ENCODE results near the gene ABR. TPM values are rescaled to one million over a fixed set of nuclear protein-coding genes. Genes with fewer than 3 reads are reported as not detected.

The ABR gene
- total and polyA plus RNA-seq, 4 donors, result 41.8 to 172 (median 120) TPM

GRCh38 chr17:1037238-1037879 lies 142.4 kb downstream of the ABR start:
- H3K4me1 ChIP-seq (ENCODE audit: control insufficient read depth in 1 of 2, insufficient read depth in 2 of 2, low read length in 2 of 2), result no peaks in the 10 kb centered on the region
- intact Hi-C loops (cut with DNase I), result no loop called here
- no peaks in the 10 kb centered on the region for H3K27me3 ChIP-seq (ENCODE audit: control insufficient read depth in 1 of 2, insufficient read depth in 2 of 2, low read length in 1 of 2)
- no peak overlapping the region for H3K27ac ChIP-seq (ENCODE audit: low read depth in 1 of 2, low read length in 2 of 2)
- no peak overlapping the region for H3K4me3 ChIP-seq (ENCODE audit: low read length in 2 of 2)
- H3K36me3 ChIP-seq (ENCODE audit: control insufficient read depth in 1 of 2, insufficient read depth in 2 of 2, low read length in 1 of 2), result no peaks in the 10 kb centered on the region
- no peaks in the 10 kb centered on the region for H3K9me3 ChIP-seq (ENCODE audit: control insufficient read depth, low read length)
- 90 to 91% methylated on average over 19 of the region's 19 CpGs for WGBS, 2 donors
- ATAC-seq (ENCODE audit: low FRiP score), result no peak
- no peak for DNase-seq

DNA sequence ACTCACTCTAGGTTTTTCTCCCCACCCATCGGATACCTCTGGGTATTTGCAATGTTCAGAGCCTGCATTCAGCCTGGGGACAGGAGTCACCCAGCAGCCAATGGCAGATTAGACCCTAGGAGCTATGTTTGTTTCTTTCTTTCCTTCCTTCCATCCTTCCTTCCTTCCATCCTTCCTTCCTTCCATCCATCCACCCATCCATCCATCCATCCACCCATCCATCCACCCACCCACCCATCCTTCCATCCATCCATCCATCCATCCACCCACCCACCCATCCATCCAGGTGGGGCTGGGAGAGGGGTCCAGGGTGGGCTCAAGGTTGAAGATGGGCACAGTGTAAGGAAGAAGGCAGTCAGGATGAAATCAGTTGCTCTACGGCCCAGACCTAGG lies 142.9 kb downstream of the ABR start:
- intact Hi-C loops (cut with DNase I), result no loop called here
- no peaks in the 10 kb centered on the region for H3K4me1 ChIP-seq (ENCODE audit: control insufficient read depth in 1 of 2, insufficient read depth in 2 of 2, low read length in 2 of 2)
- DNase-seq (no peak), ATAC-seq (ENCODE audit: low FRiP score) (no peak)
- no peaks in the 10 kb centered on the region for H3K27me3 ChIP-seq (ENCODE audit: control insufficient read depth in 1 of 2, insufficient read depth in 2 of 2, low read length in 1 of 2)
- WGBS, 2 donors, result 95 to 100% methylated on average over 2 of the region's 2 CpGs
- H3K36me3 ChIP-seq (ENCODE audit: control insufficient read depth in 1 of 2, insufficient read depth in 2 of 2, low read length in 1 of 2), result no peaks in the 10 kb centered on the region
- H3K9me3 ChIP-seq (ENCODE audit: control insufficient read depth, low read length), result no peaks in the 10 kb centered on the region
- no peak overlapping the region for H3K27ac ChIP-seq (ENCODE audit: low read depth in 1 of 2, low read length in 2 of 2)
- H3K4me3 ChIP-seq (ENCODE audit: low read length in 2 of 2), result no peak overlapping the region

DNA sequence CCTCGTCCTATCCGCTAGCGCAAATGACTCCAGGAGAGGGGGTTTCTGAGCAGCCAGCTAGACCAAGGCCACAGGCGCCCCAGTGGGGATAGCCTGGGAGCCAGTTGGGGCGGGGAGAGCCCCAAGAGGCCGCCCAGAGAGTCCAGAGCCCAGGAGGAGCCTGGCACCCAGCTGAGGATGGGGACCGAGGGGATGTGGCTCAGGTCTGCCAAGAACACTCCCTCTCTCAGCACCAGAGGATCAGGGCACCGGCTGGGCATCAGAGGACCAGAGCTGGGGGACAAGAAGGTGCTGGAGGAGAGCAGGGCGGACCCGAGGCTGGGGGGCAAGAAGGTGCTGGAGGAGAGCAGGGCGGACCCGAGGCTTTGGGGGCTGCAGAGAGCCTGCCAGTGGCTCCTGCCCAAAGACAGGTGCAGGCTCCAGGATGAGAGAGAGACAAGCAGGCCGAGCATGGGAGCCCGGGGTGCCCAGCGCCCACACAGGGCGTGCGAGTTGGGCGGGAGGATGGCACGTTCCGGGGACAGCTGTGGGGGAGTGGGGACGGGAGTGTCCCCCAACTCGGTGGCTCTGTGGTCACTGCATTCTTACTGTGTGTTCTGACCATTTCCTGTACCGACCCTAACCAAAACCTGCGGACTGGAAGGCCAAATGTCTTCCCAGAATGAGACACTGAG lies 143.5 kb downstream of the ABR start:
- H3K36me3 ChIP-seq (ENCODE audit: control insufficient read depth in 1 of 2, insufficient read depth in 2 of 2, low read length in 1 of 2), result no peaks in the 10 kb centered on the region
- no peak for ATAC-seq (ENCODE audit: low FRiP score)
- no peaks in the 10 kb centered on the region for H3K27me3 ChIP-seq (ENCODE audit: control insufficient read depth in 1 of 2, insufficient read depth in 2 of 2, low read length in 1 of 2)
- intact Hi-C loops (cut with DNase I), result no loop called here
- WGBS, 2 donors, result 86 to 89% methylated on average over 23 to 24 of the region's 24 CpGs
- no peaks in the 10 kb centered on the region for H3K9me3 ChIP-seq (ENCODE audit: control insufficient read depth, low read length)
- H3K4me3 ChIP-seq (ENCODE audit: low read length in 2 of 2), result no peak overlapping the region
- H3K27ac ChIP-seq (ENCODE audit: low read depth in 1 of 2, low read length in 2 of 2), result no peak overlapping the region
- H3K4me1 ChIP-seq (ENCODE audit: control insufficient read depth in 1 of 2, insufficient read depth in 2 of 2, low read length in 2 of 2), result no peaks in the 10 kb centered on the region
- DNase-seq, result no peak

DNA sequence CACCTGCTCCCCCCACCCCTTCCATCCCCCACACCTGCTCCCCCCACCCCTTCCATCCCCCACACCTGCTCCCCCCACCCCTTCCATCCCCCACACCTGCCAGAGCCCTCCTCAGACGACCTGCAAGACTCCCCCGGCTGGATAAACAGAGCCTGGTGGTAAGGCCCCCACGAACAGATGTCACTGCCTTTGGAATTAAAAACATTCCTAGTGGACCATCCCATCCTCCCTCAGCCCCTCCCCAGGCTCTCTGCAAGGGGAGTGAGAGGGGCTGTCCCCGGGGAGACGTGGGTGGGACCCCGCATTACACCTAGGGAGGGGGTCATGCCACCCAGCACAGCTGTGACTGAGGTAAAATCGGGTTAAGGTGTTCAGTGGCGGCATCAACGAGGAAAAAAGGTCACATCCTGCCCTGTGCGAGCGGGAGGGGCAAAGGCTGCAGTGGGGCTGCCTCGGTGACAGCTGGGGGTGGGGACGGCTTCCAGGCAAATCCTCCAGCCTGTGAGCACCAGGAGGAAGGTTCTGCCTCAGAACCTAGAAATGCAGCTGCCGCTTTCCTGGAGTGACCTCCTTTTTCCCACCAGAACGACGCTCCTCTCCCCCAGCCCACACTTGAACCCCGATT lies 144.1 kb downstream of the ABR start:
- 71 to 72% methylated on average over 17 of the region's 17 CpGs for WGBS, 2 donors
- ATAC-seq (ENCODE audit: low FRiP score) (no peak), DNase-seq (peak in 1 of 2 donors; percentile 43)
- Histone ChIP-seq H3K36me3 (ENCODE audit: control insufficient read depth in 1 of 2, insufficient read depth in 2 of 2, low read length in 1 of 2) (no peaks in the 10 kb centered on the region), H3K27ac (ENCODE audit: low read depth in 1 of 2, low read length in 2 of 2) (no peak overlapping the region), H3K27me3 (ENCODE audit: control insufficient read depth in 1 of 2, insufficient read depth in 2 of 2, low read length in 1 of 2) (no peaks in the 10 kb centered on the region), H3K4me1 (ENCODE audit: control insufficient read depth in 1 of 2, insufficient read depth in 2 of 2, low read length in 2 of 2) (no peaks in the 10 kb centered on the region), H3K4me3 (ENCODE audit: low read length in 2 of 2) (no peak overlapping the region), H3K9me3 (ENCODE audit: control insufficient read depth, low read length) (no peaks in the 10 kb centered on the region)
- intact Hi-C loops (cut with DNase I), result no loop called here

DNA sequence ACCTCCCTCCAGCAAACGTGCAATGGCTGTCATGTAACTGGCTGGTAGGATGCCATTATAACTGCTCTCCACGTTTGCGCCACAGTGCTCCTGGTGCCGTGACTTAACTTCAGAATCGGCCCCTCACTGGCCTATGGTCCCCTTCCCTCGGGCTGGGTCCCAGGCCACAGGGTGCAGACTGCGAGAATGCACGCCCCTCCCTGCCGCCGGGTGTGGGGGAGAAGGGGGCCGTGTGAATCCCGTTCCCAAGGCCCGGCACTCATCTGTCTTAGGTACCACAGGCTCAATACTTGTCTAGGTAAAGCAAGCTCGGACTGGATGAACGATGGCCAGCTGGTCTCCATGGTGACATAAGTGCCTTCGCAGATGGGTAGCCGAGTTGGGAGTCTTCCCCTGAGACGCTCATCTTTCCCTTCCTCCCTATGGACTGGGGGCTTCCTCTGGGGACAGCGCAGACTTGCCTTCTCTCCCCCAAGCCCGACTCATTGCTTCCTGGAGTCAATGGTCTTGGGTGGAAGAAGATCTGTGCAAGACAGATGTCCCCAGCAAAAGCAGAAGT lies 145.1 kb downstream of the ABR start:
- no peak overlapping the region for H3K27ac ChIP-seq (ENCODE audit: low read depth in 1 of 2, low read length in 2 of 2)
- ATAC-seq (ENCODE audit: low FRiP score) (no peak), DNase-seq (no peak)
- 90 to 92% methylated on average over 20 of the region's 20 CpGs for WGBS, 2 donors
- no peaks in the 10 kb centered on the region for H3K4me1 ChIP-seq (ENCODE audit: control insufficient read depth in 1 of 2, insufficient read depth in 2 of 2, low read length in 2 of 2)
- no peak overlapping the region for H3K4me3 ChIP-seq (ENCODE audit: low read length in 2 of 2)
- H3K27me3 ChIP-seq (ENCODE audit: control insufficient read depth in 1 of 2, insufficient read depth in 2 of 2, low read length in 1 of 2), result no peaks in the 10 kb centered on the region
- intact Hi-C loops (cut with DNase I), result no loop called here
- no peaks in the 10 kb centered on the region for H3K9me3 ChIP-seq (ENCODE audit: control insufficient read depth, low read length)
- no peaks in the 10 kb centered on the region for H3K36me3 ChIP-seq (ENCODE audit: control insufficient read depth in 1 of 2, insufficient read depth in 2 of 2, low read length in 1 of 2)

DNA sequence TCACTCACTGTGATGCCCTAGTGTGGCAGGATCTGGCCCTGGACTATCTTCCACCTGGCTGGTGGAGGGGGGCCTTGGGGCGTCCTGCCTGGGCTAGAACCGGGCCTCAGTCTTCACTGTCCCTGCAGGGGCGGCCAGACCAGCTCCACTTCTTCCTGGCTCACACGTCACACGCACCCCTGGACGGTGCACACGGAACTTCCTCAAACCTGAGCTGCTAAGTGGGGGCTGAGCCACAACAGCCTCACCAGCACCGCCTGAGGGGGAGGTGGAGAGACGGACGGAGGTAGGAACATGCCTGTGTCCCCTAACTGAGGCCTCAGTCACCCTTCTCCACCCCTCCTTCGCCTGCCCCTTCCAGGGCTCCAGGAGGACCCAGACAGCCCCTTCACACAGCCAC lies 146.3 kb downstream of the ABR start:
- intact Hi-C loops (cut with DNase I), result no loop called here
- H3K9me3 ChIP-seq (ENCODE audit: control insufficient read depth, low read length), result no peaks in the 10 kb centered on the region
- ATAC-seq (ENCODE audit: low FRiP score) (no peak), DNase-seq (no peak)
- H3K4me1 ChIP-seq (ENCODE audit: control insufficient read depth in 1 of 2, insufficient read depth in 2 of 2, low read length in 2 of 2), result no peaks in the 10 kb centered on the region
- no peak overlapping the region for H3K4me3 ChIP-seq (ENCODE audit: low read length in 2 of 2)
- WGBS, 2 donors, result 89 to 91% methylated on average over 11 of the region's 11 CpGs
- H3K27me3 ChIP-seq (ENCODE audit: control insufficient read depth in 1 of 2, insufficient read depth in 2 of 2, low read length in 1 of 2), result no peaks in the 10 kb centered on the region
- no peaks in the 10 kb centered on the region for H3K36me3 ChIP-seq (ENCODE audit: control insufficient read depth in 1 of 2, insufficient read depth in 2 of 2, low read length in 1 of 2)
- H3K27ac ChIP-seq (ENCODE audit: low read depth in 1 of 2, low read length in 2 of 2), result no peak overlapping the region

DNA sequence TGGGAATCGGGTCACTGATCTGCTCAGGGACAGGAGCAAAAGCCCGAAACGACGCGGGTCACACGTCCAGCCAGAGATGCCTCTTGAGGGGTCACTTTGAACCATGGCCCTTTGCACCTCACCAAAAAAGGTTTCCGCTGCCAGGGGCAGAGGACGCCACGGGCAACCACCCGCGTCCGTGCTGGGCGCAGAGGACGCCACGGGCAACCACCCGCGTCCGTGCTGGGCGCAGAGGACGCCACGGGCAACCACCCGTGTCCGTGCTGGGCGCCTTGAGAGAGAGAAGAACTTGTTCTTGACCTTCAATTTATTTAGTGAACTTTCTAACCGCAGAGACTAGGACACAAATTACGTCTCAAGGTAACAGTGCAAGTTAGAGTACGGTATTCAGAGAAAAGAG lies 147.4 kb downstream of the ABR start:
- ATAC-seq (ENCODE audit: low FRiP score) (no peak), DNase-seq (no peak)
- H3K4me3 ChIP-seq (ENCODE audit: low read length in 2 of 2), result no peak overlapping the region
- no peaks in the 10 kb centered on the region for H3K9me3 ChIP-seq (ENCODE audit: control insufficient read depth, low read length)
- H3K4me1 ChIP-seq (ENCODE audit: control insufficient read depth in 1 of 2, insufficient read depth in 2 of 2, low read length in 2 of 2), result no peaks in the 10 kb centered on the region
- no peak overlapping the region for H3K27ac ChIP-seq (ENCODE audit: low read depth in 1 of 2, low read length in 2 of 2)
- WGBS, 2 donors, result 79 to 82% methylated on average over 27 of the region's 27 CpGs
- intact Hi-C loops (cut with DNase I), result no loop called here
- no peaks in the 10 kb centered on the region for H3K36me3 ChIP-seq (ENCODE audit: control insufficient read depth in 1 of 2, insufficient read depth in 2 of 2, low read length in 1 of 2)
- H3K27me3 ChIP-seq (ENCODE audit: control insufficient read depth in 1 of 2, insufficient read depth in 2 of 2, low read length in 1 of 2), result no peaks in the 10 kb centered on the region

DNA sequence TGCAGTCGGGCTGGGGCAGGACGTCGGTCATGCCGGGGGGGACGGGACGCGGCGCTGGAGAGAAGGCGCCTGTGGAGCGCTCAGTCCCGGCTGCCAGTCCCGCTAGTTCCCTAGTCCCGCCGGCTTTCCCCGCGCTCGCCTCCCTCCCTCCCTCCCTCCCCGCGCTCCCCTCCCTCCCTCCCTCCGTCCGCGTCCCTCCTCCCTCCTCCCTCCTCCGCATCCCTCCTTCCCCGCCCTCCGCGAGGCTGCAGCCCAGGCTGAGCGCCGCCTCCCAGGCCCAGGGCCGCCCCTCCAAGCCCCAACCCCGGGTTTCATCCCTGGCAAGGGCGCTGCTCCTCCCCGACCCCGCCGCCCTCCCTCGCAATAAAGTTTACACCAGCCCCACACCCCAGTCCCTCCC lies 148.1 kb downstream of the ABR start:
- Histone ChIP-seq H3K27me3 (ENCODE audit: control insufficient read depth in 1 of 2, insufficient read depth in 2 of 2, low read length in 1 of 2) (no peaks in the 10 kb centered on the region), H3K27ac (ENCODE audit: low read depth in 1 of 2, low read length in 2 of 2) (peak overlapping the region in 1 of 2 donors; percentile 37), H3K9me3 (ENCODE audit: control insufficient read depth, low read length) (no peaks in the 10 kb centered on the region), H3K36me3 (ENCODE audit: control insufficient read depth in 1 of 2, insufficient read depth in 2 of 2, low read length in 1 of 2) (no peaks in the 10 kb centered on the region), H3K4me3 (ENCODE audit: low read length in 2 of 2) (peak overlapping the region; percentile 39 to 43), H3K4me1 (ENCODE audit: control insufficient read depth in 1 of 2, insufficient read depth in 2 of 2, low read length in 2 of 2) (no peaks in the 10 kb centered on the region)
- intact Hi-C loops (cut with DNase I), result loop anchor here in 1 of 2 donors (2.0 kb wide), 1 partner anchor 15 kb away; no protein-coding TSS in a partner anchor
- WGBS, 2 donors, result 3 to 13% methylated on average over 16 to 34 of the region's 35 CpGs
- peak; percentile 84 to 91 for DNase-seq
- peak; percentile 72 for ATAC-seq (ENCODE audit: low FRiP score)
